SU-DHL-6 (cell line): ENCODE measurements around the gene TSHZ2.

Experiments used
- H2AFZ ChIP-seq: fragments of 200-600 bp; sonication (generic); 2 replicates; pipeline ENCODE4 v1.6.1; 2014; ENCODE audit warnings: low read depth, mild to moderate bottlenecking, moderate library complexity, mixed read lengths, antibody characterized with exemption, low read length; ENCODE audit not compliant: severe bottlenecking
- H3F3A ChIP-seq: fragments of 200-600 bp; shearing (Covaris generic); 2 replicates; pipeline ENCODE4 v1.6.0; 2016; ENCODE audit warnings: antibody characterized with exemption, mild to moderate bottlenecking; ENCODE audit not compliant: insufficient read depth
- H3K27ac ChIP-seq: fragments of 200-600 bp; sonication (generic); 2 replicates; pipeline ENCODE4 v1.5.1; 2016; ENCODE audit warnings: low read depth, mild to moderate bottlenecking, low read length, moderate library complexity, mixed read lengths
- H3K27me3 ChIP-seq: fragments of 200-600 bp; sonication (generic), shearing (Covaris generic); 2 replicates; pipeline ENCODE4 v1.6.0; 2014; ENCODE audit warnings: mild to moderate bottlenecking, low read length
- H3K36me3 ChIP-seq: fragments of 200-600 bp; sonication (generic); 2 replicates; pipeline ENCODE4 v1.6.1; 2014; ENCODE audit warnings: mild to moderate bottlenecking, low read length, mixed read lengths
- H3K4me2 ChIP-seq: fragments of 300-600, 200-600 bp; shearing (Covaris generic), sonication (generic); 2 replicates; pipeline ENCODE4 v1.6.0; 2014; ENCODE audit warnings: low read length, low read depth, mild to moderate bottlenecking; ENCODE audit not compliant: poor library complexity, severe bottlenecking
- H3K4me3 ChIP-seq: fragments of 200-600 bp; sonication (generic); 2 replicates; pipeline ENCODE4 v1.5.1; 2014; ENCODE audit warnings: antibody characterized with exemption, low read length, mild to moderate bottlenecking, mixed read lengths; ENCODE audit not compliant: insufficient read depth, poor library complexity, severe bottlenecking
- H3K79me2 ChIP-seq: fragments of 200-600 bp; sonication (generic); 2 replicates; pipeline ENCODE4 v1.6.1; 2014; ENCODE audit warnings: mild to moderate bottlenecking, low read length, moderate library complexity; ENCODE audit not compliant: insufficient read depth
- H3K9ac ChIP-seq: fragments of 200-600 bp; sonication (generic); 2 replicates; pipeline ENCODE4 v1.7.0; 2014; ENCODE audit warnings: mild to moderate bottlenecking, low read length
- H3K9me2 ChIP-seq: fragments of 200-600 bp; sonication (generic); replicated peaks from 2 replicates; pipeline ENCODE4 v1.6.1; 2014; ENCODE audit warnings: low read length; ENCODE audit not compliant: insufficient read depth
- H3K9me3 ChIP-seq: fragments of 200-600 bp; sonication (generic); 2 replicates; pipeline ENCODE4 v1.6.1; 2014; ENCODE audit warnings: low read length, mixed read lengths; ENCODE audit not compliant: insufficient read depth
- H4K20me1 ChIP-seq: fragments of 200-600 bp; sonication (generic); 2 replicates; pipeline ENCODE4 v1.6.1; 2014; ENCODE audit warnings: low read depth, mild to moderate bottlenecking, antibody characterized with exemption, low read length, moderate library complexity, mixed read lengths
- CTCF ChIP-seq: fragments of 200-600 bp; sonication (generic); IDR thresholded peaks from one replicate; pipeline ENCODE4 v1.5.1; 2017; ENCODE audit warnings: antibody characterized with exemption, mild to moderate bottlenecking, low read length, moderate library complexity; ENCODE audit not compliant: insufficient read depth, poor library complexity, severe bottlenecking
- EZH2phosphoT487 ChIP-seq: fragments of 200-600 bp; sonication (generic), shearing (Covaris generic); conservative IDR thresholded peaks from 2 replicates; pipeline ENCODE4 v1.6.1; 2018; ENCODE audit warnings: mild to moderate bottlenecking, antibody characterized with exemption, low read length, moderate library complexity, mixed read lengths

Gene TSHZ2

GRCh38 chr20:53027089-53027488 lies 54.9 kb downstream of the TSHZ2 start:
- H3K4me2 ChIP-seq = no peak overlapping the region
- no peaks in the 10 kb centered on the region for H3F3A ChIP-seq
- H3K9me3 ChIP-seq = no peaks in the 10 kb centered on the region
- H2AFZ ChIP-seq = no peak overlapping the region
- H3K27me3 ChIP-seq = no peaks in the 10 kb centered on the region
- TF ChIP-seq EZH2phosphoT487 (no peak), CTCF (no peak)
- no peaks in the 10 kb centered on the region for H3K9me2 ChIP-seq
- no peaks in the 10 kb centered on the region for H3K36me3 ChIP-seq
- H3K9ac ChIP-seq = no peak overlapping the region
- H3K27ac ChIP-seq = no peak overlapping the region
- no peaks in the 10 kb centered on the region for H4K20me1 ChIP-seq
- no peaks in the 10 kb centered on the region for H3K79me2 ChIP-seq
- H3K4me3 ChIP-seq = no peak overlapping the region

- Histone ChIP-seq H2AFZ (no peak overlapping the region), H3K36me3 (no peaks in the 10 kb centered on the region), H3K9me3 (no peaks in the 10 kb centered on the region), H3K4me2 (no peak overlapping the region), H3K4me3 (no peak overlapping the region), H3K27me3 (no peaks in the 10 kb centered on the region), H3K9me2 (no peaks in the 10 kb centered on the region), H3K79me2 (no peaks in the 10 kb centered on the region), H4K20me1 (no peaks in the 10 kb centered on the region), H3K27ac (no peak overlapping the region), H3K9ac (no peak overlapping the region), H3F3A (no peaks in the 10 kb centered on the region)
- no peak for TF ChIP-seq EZH2phosphoT487
- TF ChIP-seq CTCF = no peak
These were observed 56.3 kb downstream of the TSHZ2 start for GRCh38 chr20:53028337-53029007.

GRCh38 chr20:53030061-53030460 lies 57.9 kb downstream of the TSHZ2 start:
- no peak overlapping the region for H3K4me3 ChIP-seq
- no peaks in the 10 kb centered on the region for H3K36me3 ChIP-seq
- no peaks in the 10 kb centered on the region for H4K20me1 ChIP-seq
- H3K27me3 ChIP-seq = no peaks in the 10 kb centered on the region
- H3K27ac ChIP-seq = no peak overlapping the region
- no peak overlapping the region for H3K4me2 ChIP-seq
- TF ChIP-seq EZH2phosphoT487 (no peak), CTCF (peak; percentile 11)
- H3K9ac ChIP-seq = no peak overlapping the region
- H2AFZ ChIP-seq = no peak overlapping the region
- no peaks in the 10 kb centered on the region for H3F3A ChIP-seq
- H3K9me3 ChIP-seq = no peaks in the 10 kb centered on the region
- H3K79me2 ChIP-seq = no peaks in the 10 kb centered on the region
- H3K9me2 ChIP-seq = no peaks in the 10 kb centered on the region
